PC-9 (cell line): ENCODE results near the gene MOB3B. TPM values are rescaled to one million over a fixed set of nuclear protein-coding genes. Genes with fewer than 3 reads are reported as not detected.

ENCODE experiments used
- BruUV-seq: library from RNA; stranded (reverse); fragments of 400-500 nt; replicated peaks from 2 replicates; lab custom pipeline; 2021; lab: Mats Ljungman, UMichigan
- CTCF ChIA-PET: fragments of 300-600 bp; sonication (Branson Sonifier 250); formaldehyde crosslinking; loops from one replicate; lab custom pipeline; 2022; ENCODE audit warnings: antibody characterized with exemption; lab: Charles Lee
- POLR2A ChIA-PET: fragments of 300-600 bp; sonication (Branson Sonifier 250); formaldehyde crosslinking; loops from one replicate; lab custom pipeline; 2022; ENCODE audit warnings: antibody characterized with exemption; ENCODE audit not compliant: unreplicated experiment; lab: Charles Lee
- DNase-seq, 2 experiments: peaks; one replicate each; pipeline versions ENCODE4 v3.0.0 to v3.0.0-alpha.2; 2015 to 2022; ENCODE audit warnings: mixed read lengths in 1 of 2
- H2AFZ ChIP-seq: fragments of 200-600 bp; sonication (generic); 2 replicates; pipeline ENCODE4 v1.8.1; 2017; ENCODE audit warnings: antibody characterized with exemption
- H3F3A ChIP-seq: fragments of 200-600 bp; sonication (generic); 2 replicates; pipeline ENCODE4 v1.8.1; 2017; ENCODE audit warnings: antibody characterized with exemption, mild to moderate bottlenecking, low read depth; ENCODE audit not compliant: insufficient read depth
- H3K27ac ChIP-seq: fragments of 200-600 bp; sonication (generic); 2 replicates; pipeline ENCODE4 v1.6.1; 2016; ENCODE audit warnings: mixed run types
- H3K27me3 ChIP-seq: fragments of 200-600 bp; sonication (generic); 2 replicates; pipeline ENCODE4 v1.6.1; 2016; ENCODE audit warnings: low read depth, mixed run types; ENCODE audit not compliant: insufficient read depth
- H3K36me3 ChIP-seq: fragments of 200-600 bp; sonication (generic); 2 replicates; pipeline ENCODE4 v1.6.1; 2016; ENCODE audit warnings: low read depth, mixed run types
- H3K4me1 ChIP-seq: fragments of 200-600 bp; sonication (generic); replicated peaks from 2 replicates; pipeline ENCODE4 v1.6.1; 2016; ENCODE audit warnings: mixed run types; ENCODE audit not compliant: insufficient read depth
- H3K4me2 ChIP-seq: fragments of 200-600 bp; sonication (generic); 2 replicates; pipeline ENCODE4 v1.6.1; 2017; ENCODE audit warnings: mixed run types
- H3K4me3 ChIP-seq: fragments of 200-600 bp; sonication (generic); 2 replicates; pipeline ENCODE4 v1.6.1; 2016; ENCODE audit warnings: mixed run types
- H3K79me2 ChIP-seq: fragments of 200-600 bp; sonication (generic); 2 replicates; pipeline ENCODE4 v1.6.1; 2017; ENCODE audit warnings: low read depth, mixed run types
- H3K9me2 ChIP-seq: fragments of 200-600 bp; sonication (generic); 2 replicates; pipeline ENCODE4 v1.8.1; 2017; ENCODE audit warnings: mild to moderate bottlenecking; ENCODE audit not compliant: insufficient read depth
- H3K9me3 ChIP-seq: fragments of 200-600 bp; sonication (generic); 2 replicates; pipeline ENCODE4 v1.8.1; 2016; ENCODE audit warnings: low read depth; ENCODE audit not compliant: insufficient read depth
- H4K20me1 ChIP-seq: fragments of 200-600 bp; sonication (generic); 2 replicates; pipeline ENCODE4 v1.8.1; 2017; ENCODE audit not compliant: insufficient read depth
- EZH2 ChIP-seq: fragments of 200-600 bp; sonication (generic); IDR thresholded peaks from 2 replicates; pipeline ENCODE4 v1.8.0; 2017; ENCODE audit warnings: antibody characterized with exemption, low read depth
- intact Hi-C: fragments of 100-400 bp; cut with micrococcal nuclease; formaldehyde crosslinking; loops from one replicate; pipeline ENCODE4 v1.10.0; 2022; ENCODE audit not compliant: unreplicated experiment
- total RNA-seq: library from RNA; stranded (reverse); gene quantifications from 2 replicates; pipeline ENCODE4 v1.2.3, GENCODE V29; 2021
- TF ChIP-seq, protein P1 (sequence below): fragments of 200-600 bp; sonication (generic); conservative IDR thresholded peaks from 2 replicates; pipeline ENCODE4 v1.6.1; 2017; ENCODE audit warnings: mixed run types, antibody characterized with exemption, mild to moderate bottlenecking, moderate library complexity

MOB3B gene
- total RNA-seq, 1 experiment from 2014 or later, result 4.4 TPM

DNA sequence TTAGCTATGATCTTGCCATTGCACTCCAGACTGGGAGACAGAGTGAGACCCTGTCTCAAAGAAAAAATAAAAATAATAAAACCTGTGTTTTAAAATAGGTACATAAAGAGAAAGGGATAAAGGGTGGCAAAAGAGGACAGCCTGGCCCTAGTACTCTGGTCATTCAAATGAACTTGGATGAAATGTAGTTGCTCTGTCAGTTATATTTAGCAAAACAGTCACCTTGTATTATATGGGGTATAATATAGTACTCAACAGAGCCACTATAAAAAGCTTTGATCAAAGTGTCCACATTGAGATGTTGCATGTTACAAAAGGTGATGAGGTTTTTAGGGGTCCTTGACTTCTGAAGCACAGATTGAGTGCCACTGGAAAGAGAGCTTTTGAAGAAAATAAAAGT, 171.6 kb downstream of the MOB3B start:
- Histone ChIP-seq H2AFZ (no peak overlapping the region), H3K79me2 (no peaks in the 10 kb centered on the region), H3K27ac (no peak overlapping the region), H3K9me2 (no peaks in the 10 kb centered on the region), H3K27me3 (no peaks in the 10 kb centered on the region), H4K20me1 (no peaks in the 10 kb centered on the region), H3K36me3 (no peaks in the 10 kb centered on the region), H3F3A (no peaks in the 10 kb centered on the region), H3K9me3 (no peaks in the 10 kb centered on the region), H3K4me1 (no peaks in the 10 kb centered on the region), H3K4me2 (no peak overlapping the region), H3K4me3 (no peak overlapping the region)
- intact Hi-C loops, result no loop called here
- BruUV-seq, result no TSS peak
- no peak for TF ChIP-seq EZH2
- TF ChIP-seq, protein P1, sequence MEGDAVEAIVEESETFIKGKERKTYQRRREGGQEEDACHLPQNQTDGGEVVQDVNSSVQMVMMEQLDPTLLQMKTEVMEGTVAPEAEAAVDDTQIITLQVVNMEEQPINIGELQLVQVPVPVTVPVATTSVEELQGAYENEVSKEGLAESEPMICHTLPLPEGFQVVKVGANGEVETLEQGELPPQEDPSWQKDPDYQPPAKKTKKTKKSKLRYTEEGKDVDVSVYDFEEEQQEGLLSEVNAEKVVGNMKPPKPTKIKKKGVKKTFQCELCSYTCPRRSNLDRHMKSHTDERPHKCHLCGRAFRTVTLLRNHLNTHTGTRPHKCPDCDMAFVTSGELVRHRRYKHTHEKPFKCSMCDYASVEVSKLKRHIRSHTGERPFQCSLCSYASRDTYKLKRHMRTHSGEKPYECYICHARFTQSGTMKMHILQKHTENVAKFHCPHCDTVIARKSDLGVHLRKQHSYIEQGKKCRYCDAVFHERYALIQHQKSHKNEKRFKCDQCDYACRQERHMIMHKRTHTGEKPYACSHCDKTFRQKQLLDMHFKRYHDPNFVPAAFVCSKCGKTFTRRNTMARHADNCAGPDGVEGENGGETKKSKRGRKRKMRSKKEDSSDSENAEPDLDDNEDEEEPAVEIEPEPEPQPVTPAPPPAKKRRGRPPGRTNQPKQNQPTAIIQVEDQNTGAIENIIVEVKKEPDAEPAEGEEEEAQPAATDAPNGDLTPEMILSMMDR, result no peak
- ChIA-PET CTCF (interaction anchor here (0.6 kb wide), 1 partner anchor 42 kb away, joined by 3 read pairs; no protein-coding TSS in a partner anchor), POLR2A (no interaction called here)
- DNase-seq, result no peak

DNA sequence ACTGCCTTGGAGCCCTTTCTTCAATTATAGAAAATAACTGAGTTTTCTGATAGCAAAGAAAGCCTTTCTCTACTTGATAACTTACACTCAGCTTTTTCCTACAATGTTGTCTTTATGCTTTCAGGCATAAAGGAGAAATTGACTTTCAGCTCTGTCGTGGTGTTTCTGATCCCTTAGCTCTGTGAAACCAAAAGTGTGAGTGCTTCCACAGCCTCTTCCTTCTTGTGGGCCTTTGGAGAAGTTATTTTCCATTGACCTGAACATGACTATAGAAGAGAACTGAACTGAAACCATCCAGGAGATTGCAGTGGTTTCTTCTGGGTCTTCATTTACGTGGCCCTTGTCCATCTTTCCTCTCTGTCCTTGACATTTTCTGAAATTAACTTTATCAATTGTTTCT, 173.2 kb downstream of the MOB3B start:
- Histone ChIP-seq H3F3A (no peaks in the 10 kb centered on the region), H3K4me3 (no peak overlapping the region), H2AFZ (no peak overlapping the region), H3K9me2 (no peaks in the 10 kb centered on the region), H3K4me2 (no peak overlapping the region), H3K79me2 (no peaks in the 10 kb centered on the region), H3K36me3 (no peaks in the 10 kb centered on the region), H3K27ac (no peak overlapping the region), H4K20me1 (no peaks in the 10 kb centered on the region), H3K4me1 (no peaks in the 10 kb centered on the region), H3K27me3 (no peaks in the 10 kb centered on the region), H3K9me3 (no peaks in the 10 kb centered on the region)
- intact Hi-C loops, result no loop called here
- TF ChIP-seq, protein P1, result no peak
- no peak for TF ChIP-seq EZH2
- DNase-seq, result no peak
- ChIA-PET CTCF (interaction anchor here (0.5 kb wide), 1 partner anchor 300 kb away, joined by 3 read pairs; no protein-coding TSS in a partner anchor), POLR2A (no interaction called here)
- BruUV-seq, result no TSS peak

DNA sequence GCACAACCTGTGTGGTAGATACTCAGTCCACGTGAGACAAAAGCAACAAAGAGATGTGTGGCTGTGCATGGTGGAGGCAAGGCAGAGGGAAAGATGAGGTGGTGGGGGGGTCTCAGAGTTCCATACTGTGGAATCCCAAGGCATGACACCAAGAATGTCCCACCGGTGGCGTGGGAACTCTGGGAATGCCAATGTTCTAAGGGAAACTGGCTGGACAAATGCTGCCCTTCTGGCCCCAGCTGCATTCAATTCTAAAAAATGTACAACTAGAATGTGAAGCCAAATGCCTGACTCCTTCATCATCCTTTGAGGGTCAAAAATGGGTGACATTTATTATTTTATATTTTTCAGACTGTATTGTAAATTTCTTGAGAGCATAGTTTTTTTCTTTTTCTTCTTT, 174.4 kb downstream of the MOB3B start:
- no peaks in the 10 kb centered on the region for H3K9me2 ChIP-seq
- BruUV-seq, result no TSS peak
- TF ChIP-seq EZH2, result no peak
- DNase-seq, result no peak
- H3K9me3 ChIP-seq, result no peaks in the 10 kb centered on the region
- no peak overlapping the region for H3K27ac ChIP-seq
- ChIA-PET CTCF (no interaction called here), POLR2A (no interaction called here)
- H3F3A ChIP-seq, result no peaks in the 10 kb centered on the region
- no peak overlapping the region for H3K4me2 ChIP-seq
- H3K36me3 ChIP-seq, result no peaks in the 10 kb centered on the region
- H3K4me1 ChIP-seq, result no peaks in the 10 kb centered on the region
- no peak overlapping the region for H2AFZ ChIP-seq
- H3K79me2 ChIP-seq, result no peaks in the 10 kb centered on the region
- no peak overlapping the region for H3K4me3 ChIP-seq
- H3K27me3 ChIP-seq, result no peaks in the 10 kb centered on the region
- no peaks in the 10 kb centered on the region for H4K20me1 ChIP-seq
- intact Hi-C loops, result no loop called here
